UCSD-AML1 (cell line): Measurements from ENCODE around the gene CRYBG3.
"Not testable (repeated sequence)": the region's sequence is repeated elsewhere in the genome, so short reads cannot be mapped to it uniquely, and the experiment has no call there.

Experiments
- DNase-seq: peaks from one replicate; lab custom pipeline; 2025; ENCODE audit not compliant: unreplicated experiment; lab: John Stamatoyannopoulos, UW

Gene CRYBG3

GRCh38 chr3:97895216-97895615, 73.4 kb downstream of the CRYBG3 start:
- DNase-seq = no peak

GRCh38 chr3:97896129-97896528, 74.3 kb downstream of the CRYBG3 start:
- DNase-seq = no peak

- no peak for DNase-seq
Measured at GRCh38 chr3:97896547-97896946, 74.7 kb downstream of the CRYBG3 start.

DNA sequence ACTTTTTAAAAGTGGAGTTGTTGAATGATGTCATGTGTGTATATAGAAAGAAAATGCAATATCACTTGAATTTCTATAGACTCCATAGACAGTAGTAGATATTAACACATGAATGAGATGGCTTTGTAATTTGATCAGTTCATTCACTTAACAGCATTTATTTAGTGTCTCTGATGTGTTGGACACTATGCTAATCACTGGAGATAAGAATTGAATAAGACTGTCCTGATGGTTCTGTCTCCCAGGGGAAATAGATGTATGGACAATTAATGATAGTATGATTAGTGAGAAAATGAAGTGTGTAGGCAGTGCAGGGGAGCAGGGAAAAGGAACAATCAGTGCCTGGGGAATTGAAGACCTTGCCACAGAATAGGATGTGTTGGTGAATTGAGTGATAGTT, 77.5 kb downstream of the CRYBG3 start:
- no peak for DNase-seq

GRCh38 chr3:97901313-97902248, 79.8 kb downstream of the CRYBG3 start:
- DNase-seq = no peak

- DNase-seq = not testable (repeated sequence)
Measured at GRCh38 chr3:97909830-97910229, 88.0 kb downstream of the CRYBG3 start.

DNA sequence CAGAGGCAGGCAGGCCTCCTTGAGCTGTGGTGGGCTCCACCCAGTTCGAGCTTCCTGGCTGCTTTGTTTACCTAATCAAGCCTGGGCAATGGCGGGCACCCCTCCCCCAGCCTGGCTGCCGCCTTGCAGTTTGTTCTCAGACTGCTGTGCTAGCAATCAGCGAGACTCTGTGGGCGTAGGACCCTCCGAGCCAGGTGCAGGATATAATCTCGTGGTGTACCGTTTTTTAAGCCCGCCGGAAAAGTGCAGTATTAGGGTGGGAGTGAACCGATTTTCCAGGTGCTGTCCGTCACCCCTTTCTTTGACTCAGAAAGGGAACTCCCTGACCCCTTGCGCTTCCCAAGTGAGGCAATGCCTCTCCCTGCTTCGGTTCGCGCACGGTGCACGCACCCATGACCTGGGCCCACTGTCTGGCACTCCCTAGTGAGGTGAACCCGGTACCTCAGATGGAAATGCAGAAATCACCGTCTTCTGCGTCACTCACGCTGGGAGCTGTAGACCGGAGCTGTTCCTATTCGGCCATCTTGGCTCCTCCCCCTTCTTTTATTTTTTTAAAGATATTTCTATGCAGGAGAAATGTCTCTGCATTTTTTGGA, 88.5 kb downstream of the CRYBG3 start:
- DNase-seq = not testable (repeated sequence)

- no peak for DNase-seq
Measured at GRCh38 chr3:97910931-97911351, 89.1 kb downstream of the CRYBG3 start.

DNA sequence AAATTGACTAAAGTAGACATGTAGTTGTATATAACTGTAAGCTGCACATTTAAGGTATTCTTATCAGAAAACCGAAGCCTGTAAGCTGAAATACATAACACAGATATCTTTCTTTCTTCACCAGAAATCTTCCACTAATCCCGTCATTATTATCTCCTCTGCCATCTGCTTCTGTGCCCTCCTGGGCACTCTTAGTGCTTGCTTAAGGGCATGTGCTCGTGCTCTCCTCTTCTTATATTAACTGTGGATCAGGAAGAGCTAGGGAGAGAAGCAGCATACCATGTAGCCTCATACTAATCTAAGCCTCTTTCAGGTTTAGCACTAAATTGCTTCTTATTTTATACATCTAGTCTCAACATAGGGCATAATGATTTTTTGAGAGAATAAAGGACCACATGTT, 89.6 kb downstream of the CRYBG3 start:
- DNase-seq = no peak

- DNase-seq = no peak
Measured at GRCh38 chr3:97914388-97914787, 92.6 kb downstream of the CRYBG3 start.

GRCh38 chr3:97916576-97916975, 94.8 kb downstream of the CRYBG3 start:
- no peak for DNase-seq

GRCh38 chr3:97917813-97918536, 96.2 kb downstream of the CRYBG3 start:
- DNase-seq = no peak

DNA sequence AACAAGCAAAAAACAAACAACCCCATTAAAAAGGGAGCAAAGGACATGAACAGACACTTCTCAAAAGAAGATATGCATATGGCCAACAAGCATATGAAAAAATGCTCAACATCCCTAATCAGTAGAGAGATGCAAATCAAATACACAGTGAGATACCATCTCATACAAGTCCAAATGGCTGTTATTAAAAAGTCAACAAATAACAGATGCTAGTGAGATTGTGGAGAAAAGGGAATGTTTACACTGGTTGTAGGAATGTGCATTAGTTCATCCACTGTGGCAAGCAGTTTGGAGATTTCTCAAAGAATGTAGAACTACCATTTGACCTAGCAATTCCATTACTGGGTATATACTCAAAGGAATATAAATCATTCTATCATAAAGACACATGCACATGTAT, 105.9 kb downstream of the CRYBG3 start:
- no peak for DNase-seq

DNA sequence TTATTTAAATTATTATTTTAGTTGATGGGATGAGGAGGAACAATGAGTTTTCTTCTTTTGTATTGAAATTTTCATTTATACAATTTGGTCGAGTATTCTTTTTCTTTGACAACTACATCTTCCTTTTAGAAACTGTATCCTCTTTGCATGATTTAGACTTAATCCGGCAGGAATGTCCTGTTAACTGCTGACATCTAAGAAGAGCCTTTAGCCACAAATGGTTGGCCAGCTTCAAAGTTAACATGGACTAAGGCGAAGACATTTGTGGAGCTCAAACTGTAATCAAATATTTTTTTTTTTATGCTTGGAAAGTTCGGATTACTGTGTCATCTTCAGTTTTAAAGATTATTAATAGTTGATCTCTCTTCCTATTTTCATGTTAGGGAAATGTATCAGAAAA, 107.2 kb downstream of the CRYBG3 start:
- DNase-seq = no peak

DNA sequence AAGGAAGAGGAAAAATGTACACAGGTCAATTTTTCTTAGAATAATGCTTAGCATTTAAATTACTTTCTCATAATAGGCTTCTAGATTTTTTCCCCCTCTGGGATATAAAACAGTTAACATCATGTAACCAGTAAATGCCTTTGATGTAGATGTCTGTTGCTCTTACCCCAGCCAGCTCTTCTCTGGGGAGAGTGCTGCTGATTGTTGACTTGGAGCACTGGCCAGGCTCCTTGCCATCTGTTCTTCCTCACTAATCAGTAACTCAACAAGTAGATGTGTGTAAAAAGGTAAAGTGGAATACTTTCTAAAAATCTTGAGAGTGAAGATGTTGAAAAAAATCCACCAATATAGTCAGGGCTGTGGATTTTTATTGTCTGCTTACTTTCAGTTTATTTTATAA, 108.2 kb downstream of the CRYBG3 start:
- no peak for DNase-seq

DNA sequence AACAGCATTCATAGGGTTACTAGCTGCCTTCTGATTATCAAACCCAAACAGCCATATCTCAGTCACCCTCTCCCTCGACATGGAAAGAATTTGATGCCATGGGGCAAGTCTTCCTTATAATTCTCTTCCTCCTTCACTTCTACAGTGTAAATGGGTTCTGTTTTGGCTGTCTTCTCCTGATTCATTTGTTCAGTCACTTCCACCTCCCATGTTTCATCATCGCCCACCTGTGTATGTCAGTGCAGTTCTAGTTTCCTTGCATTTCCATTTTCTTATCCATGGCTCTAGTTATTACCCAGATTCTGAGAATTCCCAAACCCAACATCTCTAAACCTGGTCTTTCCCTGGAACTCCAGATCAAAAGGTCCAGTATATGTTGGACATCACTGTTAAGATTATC, 109.4 kb downstream of the CRYBG3 start:
- no peak for DNase-seq

DNA sequence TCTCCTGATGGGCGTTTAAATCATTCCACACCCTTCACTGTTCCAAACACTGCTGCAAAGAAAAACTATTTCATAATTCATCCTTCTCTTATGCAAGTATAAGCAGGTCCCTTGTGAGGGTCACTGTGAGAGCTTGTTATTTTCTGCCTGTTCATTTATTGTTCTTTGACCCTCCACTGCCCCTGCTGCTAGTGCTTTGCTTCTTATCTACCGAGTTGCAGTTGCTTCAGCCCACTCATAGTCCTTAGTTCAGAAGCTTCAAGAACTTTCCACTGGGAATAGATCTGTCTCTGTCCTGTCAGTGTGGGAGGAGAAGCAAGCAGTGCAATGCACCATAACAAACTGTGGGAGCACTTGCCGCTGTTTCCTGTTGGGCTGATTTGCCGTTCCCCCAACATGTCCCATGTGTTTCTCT, 110.6 kb downstream of the CRYBG3 start:
- DNase-seq = peak; percentile 7

GRCh38 chr3:97934980-97935695, 113.3 kb downstream of the CRYBG3 start:
- DNase-seq = no peak

- no peak for DNase-seq
Measured at GRCh38 chr3:97935842-97936241, 114.0 kb downstream of the CRYBG3 start.

DNA sequence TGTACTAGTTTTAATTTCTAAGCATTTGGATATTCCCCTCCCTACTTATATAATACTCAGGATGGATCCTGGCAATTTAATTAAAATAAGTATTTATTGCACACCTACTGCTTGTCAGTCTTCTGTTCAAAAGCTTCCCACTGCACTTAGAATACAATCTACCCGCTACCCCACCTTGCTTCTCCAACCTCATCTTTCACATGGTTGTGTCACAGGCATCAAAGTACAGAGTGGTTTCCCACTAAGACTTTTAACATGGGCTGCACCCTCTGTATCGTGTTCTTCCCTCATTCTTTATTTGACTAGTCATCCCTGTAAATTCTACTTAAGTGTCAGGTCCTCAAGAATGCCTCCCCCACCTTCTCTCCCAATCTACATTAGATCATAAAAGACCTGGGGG, 115.4 kb downstream of the CRYBG3 start:
- no peak for DNase-seq

DNA sequence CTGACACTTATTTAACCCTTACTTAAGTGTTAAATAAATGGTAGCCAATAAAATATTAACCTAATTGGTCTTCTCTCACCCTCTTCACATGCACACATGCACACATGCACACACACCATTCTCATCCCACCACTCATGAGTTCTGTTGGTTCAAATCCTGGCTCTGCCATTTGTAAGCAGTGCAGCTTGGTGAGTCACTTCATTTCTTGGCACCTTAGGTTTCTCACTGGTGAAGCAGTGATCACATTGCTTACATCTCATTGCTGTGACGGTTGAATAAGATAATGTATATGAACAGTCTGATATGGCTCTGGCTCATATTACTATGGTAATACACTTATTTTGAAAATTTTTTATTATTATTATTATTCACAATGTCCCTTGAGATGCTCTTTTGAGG, 116.6 kb downstream of the CRYBG3 start:
- no peak for DNase-seq
